GM21367 (cell line): ENCODE measurements around the gene SGO2.
"Not testable (repeated sequence)": the region's sequence is repeated elsewhere in the genome, so short reads cannot be mapped to it uniquely, and the experiment has no call there.

Experiments used
- ATAC-seq: cut with Tn5 transposase; IDR thresholded peaks from one replicate; pipeline ENCODE4 v1.9.1; 2021; ENCODE audit not compliant: unreplicated experiment

SGO2 gene

GRCh38 chr2:200509612-200510433 is 16.2 kb upstream of the SGO2 start, which contains the start of gene KCTD18:
TSS of gene KCTD18 (minus strand) at chr2:200510068. CDS start at chr2:200507016, 3,052 bp downstream.
- ATAC-seq = peak; percentile 98

DNA sequence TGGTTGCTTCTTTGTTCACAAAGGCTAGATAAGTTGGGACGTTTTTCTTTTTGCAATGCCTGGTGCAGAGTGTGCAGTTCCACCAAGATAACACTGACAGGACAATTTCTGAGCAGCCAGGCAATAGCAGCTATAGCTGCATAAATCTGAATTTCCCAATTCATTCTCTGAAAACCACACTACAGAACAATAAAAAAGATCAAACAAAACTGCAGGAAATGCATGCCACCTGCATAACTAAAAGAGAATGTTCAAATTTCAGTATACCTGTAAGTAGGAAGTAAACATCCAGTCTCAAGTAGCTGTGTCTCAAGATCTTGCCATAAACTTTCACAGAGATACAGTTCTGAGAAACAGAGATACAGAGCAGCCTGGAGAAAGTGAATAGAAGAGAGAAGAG is 10.9 kb upstream of the SGO2 start:
- no peak for ATAC-seq

- ATAC-seq = no peak
These were observed 2.8 kb upstream of the SGO2 start for GRCh38 chr2:200523158-200523557.

DNA sequence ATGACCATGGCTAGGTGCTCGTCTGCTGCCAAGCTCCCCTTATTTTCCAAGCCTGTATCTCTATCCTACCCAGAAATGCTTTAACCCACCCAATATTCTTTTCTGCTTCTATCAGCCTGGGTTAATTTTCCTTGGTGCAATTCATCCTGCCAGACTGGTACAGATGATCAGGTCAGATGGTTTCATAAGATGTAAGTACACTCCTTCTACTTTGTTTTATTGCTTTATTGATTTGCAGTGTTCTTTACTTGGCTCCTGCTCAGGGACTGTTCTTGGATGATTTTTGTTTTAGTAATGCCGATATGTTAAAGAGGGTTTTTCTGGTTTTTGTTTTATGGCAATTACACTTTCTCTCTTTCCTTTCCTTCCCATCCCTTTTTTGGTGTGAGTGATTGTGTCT is 2.4 kb upstream of the SGO2 start:
- no peak for ATAC-seq

GRCh38 chr2:200525066-200525465 is 941 bp upstream of the SGO2 start:
- no peak for ATAC-seq

DNA sequence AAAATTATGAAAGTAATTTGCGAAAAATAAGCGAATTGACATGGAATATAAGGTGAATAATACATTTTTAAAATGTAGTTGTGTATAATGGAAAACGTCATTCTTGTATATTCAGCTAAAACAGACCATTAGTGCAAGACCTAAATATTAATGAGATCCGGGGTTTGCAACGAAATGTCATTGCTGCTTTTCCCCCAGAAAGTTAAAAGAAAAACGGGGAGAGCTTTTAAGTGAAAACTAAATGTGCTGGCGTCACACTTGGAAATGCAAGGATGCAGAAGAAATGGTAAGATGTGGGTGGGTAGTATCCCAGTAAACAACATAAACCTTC is 491 bp upstream of the SGO2 start:
- ATAC-seq = no peak

GRCh38 chr2:200528228-200528627 is 2.2 kb downstream of the SGO2 start:
- no peak for ATAC-seq

- ATAC-seq = no peak
These were observed 7.7 kb downstream of the SGO2 start for GRCh38 chr2:200533754-200534153.

DNA sequence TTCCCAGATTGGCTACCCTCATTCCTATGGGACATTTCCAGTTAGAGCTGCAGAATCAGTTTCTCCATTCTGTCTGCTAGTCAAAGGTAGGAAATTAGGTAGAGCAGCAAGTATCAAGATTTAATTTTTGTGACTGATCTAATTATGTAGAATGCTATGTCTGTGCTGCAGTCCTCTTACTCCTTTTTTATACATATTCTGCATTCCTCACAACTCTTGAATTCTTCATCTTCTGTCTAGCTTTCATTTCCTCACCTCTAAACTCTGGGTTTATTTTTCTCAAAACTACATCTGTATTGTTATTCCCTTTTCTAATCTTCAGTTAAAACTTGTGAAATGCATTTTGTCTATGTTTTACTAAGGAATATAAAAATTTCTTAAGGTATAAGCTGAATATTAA is 8.6 kb downstream of the SGO2 start:
- no peak for ATAC-seq

DNA sequence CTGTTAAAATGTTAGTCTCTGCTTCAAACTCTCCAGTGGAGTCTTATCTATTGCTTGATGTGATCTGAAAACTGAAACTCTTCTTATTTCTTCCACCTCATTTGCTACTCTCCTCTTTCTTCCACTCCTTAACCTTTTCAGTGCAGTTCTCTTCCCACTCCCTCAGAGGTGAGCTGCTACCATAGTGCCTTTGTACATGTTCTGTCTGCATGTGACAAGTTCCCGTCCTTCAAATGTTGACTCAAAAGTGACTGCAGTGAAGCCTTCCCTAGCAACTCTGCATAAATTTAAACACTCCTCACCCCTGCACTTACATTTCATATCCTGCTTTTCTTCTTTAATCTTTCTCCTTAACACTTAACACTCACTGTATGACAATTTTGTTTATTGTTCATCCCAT is 12.1 kb downstream of the SGO2 start:
- ATAC-seq = no peak

DNA sequence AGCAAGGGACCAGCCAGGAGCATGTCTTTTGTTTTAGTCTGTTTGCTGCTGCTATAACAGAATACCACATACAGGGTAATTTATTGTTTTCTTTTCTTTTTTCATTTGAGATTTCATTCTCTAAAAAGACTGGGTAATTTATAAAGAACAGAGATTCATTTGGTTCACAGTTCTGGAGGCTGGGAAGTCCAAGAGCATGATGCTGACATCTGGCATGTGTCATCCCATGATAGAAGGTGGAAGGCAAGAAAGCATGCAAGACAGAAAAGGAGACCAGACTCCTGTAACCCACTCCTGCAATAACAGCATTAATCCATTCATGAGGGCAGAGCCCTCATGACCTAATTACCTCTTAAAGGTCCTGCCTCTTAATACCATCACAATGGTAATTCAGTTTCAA is 14.8 kb downstream of the SGO2 start:
- no peak for ATAC-seq

GRCh38 chr2:200566596-200566995 is 40.6 kb downstream of the SGO2 start:
- not testable (repeated sequence) for ATAC-seq

GRCh38 chr2:200567932-200568331 is 41.9 kb downstream of the SGO2 start:
- ATAC-seq = no peak

DNA sequence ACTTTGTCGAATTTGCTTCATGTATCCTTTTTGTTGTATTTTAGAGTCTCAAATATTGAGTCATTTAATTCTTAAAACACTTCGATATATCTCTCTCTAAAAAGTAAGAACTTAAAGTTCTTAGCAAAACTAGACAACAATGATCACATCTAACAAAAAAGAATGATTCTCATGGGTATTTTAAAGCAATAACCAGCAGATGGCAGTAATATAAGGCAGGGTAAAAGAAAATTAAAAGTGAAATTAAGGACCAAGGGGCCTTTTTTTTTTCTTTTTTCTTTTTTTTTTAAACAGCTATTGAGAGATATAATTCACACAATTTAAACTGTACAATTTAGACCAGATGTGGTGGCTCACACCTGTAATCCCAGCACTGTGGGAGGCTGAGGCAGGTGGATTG is 50.0 kb downstream of the SGO2 start:
- no peak for ATAC-seq

DNA sequence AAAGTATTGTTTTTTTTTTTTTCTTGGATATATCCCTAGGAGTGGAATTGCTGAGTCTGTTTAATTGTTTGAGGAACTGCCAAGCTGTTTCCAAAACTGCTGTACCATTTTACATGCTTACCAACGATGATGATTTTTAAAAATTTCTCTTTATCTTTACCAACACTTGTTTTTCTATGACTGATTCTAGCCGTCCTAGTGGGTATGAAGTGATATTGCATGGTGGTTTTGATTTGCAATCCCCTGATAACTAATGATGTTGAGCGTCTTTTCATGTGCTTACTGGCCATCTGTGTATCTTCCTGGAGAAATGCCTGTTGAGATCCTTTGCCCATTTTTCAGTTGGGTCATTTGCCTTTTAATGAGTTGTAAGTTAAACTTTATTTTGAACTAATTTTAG is 51.0 kb downstream of the SGO2 start:
- no peak for ATAC-seq

- no peak for ATAC-seq
These were observed 52.8 kb downstream of the SGO2 start for GRCh38 chr2:200578778-200579177.

DNA sequence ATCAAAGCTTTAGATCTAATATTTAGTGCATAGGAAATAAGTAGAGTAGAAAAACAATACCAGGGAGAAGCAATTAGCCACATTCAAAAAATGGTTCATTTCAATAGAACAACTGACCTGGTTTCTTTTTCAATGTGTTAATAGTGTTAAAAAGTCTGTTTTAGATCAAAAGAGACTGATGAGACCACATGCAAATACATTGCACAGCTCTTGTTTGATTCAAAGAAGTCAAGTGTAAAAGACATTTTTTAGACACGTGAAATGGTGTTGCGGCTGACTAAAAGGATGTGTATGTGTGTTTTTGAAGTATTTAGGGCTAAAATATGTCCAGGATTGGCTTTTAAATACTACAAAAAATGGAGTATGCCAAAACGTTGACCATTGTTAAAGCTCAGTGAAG is 58.6 kb downstream of the SGO2 start:
- no peak for ATAC-seq

- no peak for ATAC-seq
These were observed 59.3 kb downstream of the SGO2 start for GRCh38 chr2:200585340-200585729.

DNA sequence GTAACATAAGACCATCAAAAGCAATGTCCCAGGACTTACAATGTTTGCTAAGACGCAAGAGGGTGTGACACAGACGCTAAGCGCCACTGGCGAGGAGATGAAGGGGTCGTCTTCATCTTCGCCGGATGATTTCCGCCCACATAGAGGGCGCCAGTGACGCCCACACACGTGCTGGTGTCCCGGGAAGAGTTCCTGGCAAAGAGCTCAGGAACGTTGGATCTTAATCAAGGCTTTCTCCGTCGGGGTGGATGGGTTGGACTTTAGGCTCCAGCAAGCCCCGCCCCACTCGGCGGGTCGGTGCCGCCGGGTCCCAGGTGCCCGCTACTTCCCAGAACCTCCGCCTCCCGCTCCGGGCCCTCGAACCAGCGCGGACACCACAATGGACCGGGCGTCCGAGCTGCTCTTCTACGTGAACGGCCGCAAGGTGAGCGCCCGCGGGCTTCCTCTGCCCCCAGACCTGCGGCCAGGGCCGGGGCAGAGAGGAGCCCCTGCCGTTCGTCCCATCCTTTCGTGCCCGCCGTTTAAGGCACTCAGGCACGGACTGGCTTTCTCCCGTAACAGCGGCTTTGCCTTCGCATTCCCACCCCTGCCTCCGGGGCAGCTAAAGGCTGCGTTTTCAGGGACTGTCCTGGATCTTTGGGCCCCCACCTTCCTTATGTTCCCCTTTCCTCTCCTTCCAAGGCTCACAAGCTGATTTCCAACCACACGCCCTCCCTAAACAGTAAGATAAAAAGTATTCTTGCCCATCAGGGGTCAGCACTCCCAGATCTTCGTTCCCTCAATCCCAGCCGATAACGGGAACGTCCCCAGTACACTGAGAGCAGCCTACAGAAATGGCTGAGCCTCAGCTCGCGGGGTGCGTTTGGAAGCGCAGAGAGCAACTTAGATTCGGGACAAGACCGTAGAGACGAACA is 60.0 kb downstream of the SGO2 start, which contains the start of gene AOX1:
AOX1 (plus strand) TSS at position 285 of the 914 bp plus-strand sequence; CDS start at position 380, 95 bp downstream.
- no peak for ATAC-seq

- ATAC-seq = no peak
These were observed 60.6 kb downstream of the SGO2 start for GRCh38 chr2:200586644-200586975.

GRCh38 chr2:200587007-200587616 is 61.1 kb downstream of the SGO2 start:
- ATAC-seq = no peak
